HT-29 (cell line): ENCODE results near the gene AK5. TPM values are rescaled to one million over a fixed set of nuclear protein-coding genes. Genes with fewer than 3 reads are reported as not detected.

Experiments used
- DNase-seq: peaks from one replicate; pipeline ENCODE4 v3.0.0-alpha.2; 2015; ENCODE audit warnings: low spot score
- total RNA-seq: library from RNA; depleted of rRNA; stranded (reverse); fragments of >200 nt; shearing (Covaris generic); gene quantifications from 2 replicates; pipeline ENCODE4 v1.2.3, GENCODE V29; 2014; rRNA removed

Gene AK5
- total RNA-seq = not detected in 2 replicates

DNA sequence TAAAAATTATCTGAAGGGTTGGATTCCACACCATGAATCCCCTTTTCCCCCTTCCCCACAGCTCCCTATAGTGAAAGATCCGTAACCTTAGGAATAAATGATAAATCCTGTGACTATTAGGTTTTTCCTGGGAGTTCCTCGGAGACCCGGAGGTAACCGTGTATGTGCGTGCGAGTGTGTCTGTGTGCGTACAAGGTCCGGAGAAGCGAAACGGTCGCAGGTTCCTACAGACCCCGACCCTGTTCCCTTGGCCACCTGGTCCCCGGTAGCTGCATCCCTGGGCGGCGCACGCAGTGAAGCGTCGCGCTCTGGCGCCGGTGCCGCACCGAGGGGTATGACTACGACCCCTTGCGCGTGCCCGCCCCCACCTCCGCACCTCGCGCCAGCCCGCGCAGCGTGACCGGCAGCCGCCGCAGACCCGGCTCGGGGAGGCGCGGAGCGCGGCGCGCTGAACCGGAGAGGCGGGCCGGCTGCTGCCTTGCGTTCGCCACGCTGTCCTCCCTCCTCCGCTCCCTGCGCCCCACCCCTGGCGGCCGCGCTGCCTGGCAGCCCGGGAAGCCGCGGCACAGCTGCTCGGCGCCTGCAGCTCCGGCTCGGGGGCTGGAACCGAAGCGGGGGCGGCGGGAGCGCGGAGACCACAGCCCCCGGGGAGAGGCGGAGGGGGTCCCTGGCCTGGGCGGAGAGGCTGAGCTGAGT, at the start of gene AK5:
Gene AK5 (plus strand): TSS at position 529 of the 696 bp plus-strand sequence. CDS start 295 bp downstream, outside the sequence.
- no peak for DNase-seq

DNA sequence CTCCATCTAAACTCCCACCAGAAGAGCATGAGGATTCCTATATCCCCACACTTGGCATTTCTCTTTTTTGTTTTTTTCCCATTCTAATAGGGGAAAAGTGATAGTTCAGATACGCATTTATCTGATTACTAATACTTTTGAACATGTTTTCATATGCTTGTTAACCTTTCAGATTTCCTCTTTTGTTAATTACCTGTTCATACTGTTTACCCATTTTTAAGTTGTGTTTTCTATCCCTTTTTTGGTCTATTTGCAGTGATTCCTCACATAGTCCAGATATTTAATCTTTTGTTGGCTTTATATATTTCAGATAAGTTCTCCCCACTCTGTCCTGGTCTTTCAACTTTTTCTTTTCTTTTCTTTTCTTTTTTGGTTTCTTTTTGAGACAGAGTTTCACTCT, 49.0 kb upstream of the AK5 start:
- DNase-seq = no peak

DNA sequence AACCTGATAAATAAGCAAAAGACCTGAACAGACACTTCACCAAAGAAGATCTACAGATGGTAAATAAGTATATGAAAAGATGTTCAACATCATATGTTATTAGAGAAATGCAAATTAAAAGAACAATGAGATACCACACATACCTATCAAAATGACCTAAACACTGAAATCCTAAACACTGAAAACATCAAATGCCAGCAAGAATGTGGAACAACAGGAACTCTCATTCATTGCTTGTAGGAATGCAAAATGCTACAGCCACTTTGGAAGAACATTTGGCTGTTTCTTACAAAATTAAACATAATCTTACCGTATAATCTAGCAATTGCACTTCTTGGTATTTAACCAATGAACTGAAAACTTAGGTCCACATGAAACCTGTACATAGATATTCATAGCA, 47.7 kb upstream of the AK5 start:
- no peak for DNase-seq

DNA sequence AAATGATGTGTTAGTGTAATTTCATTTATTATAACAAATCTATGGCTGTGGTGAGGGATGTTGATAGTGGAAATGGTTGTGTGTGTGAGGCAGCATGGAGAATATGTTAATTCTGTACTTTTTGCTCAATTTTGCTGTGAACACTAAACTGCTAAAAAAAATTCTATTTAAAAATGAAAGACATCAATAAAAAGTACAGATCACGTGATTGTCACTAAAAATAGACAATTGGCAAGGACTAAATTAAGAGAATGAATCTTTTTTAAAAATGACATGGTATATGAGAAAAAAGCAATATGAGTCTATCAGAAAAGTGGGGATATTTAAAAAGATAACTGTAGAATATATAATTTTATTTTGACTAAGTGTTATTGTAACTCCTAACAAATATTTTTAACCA, 46.9 kb upstream of the AK5 start:
- DNase-seq = no peak

DNA sequence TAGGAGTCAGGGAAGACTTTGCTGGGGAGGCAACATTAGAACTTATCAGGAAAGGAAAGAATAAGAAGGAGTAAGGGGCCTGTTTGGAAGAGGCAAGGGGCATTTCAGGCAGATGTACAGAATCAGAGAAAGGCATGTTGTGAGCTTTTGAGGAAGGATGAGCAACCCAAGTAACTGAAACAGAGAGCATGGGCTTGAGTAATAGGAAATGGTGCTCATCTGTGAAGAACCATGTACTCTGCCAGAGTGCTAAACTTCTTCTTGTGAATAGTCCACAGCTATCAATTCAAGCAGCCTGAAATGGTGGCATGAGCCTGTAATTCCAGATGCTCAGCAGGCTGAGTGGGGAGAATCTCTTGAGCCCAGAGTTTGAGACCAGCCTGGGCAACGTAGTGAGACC, 43.4 kb upstream of the AK5 start:
- no peak for DNase-seq

DNA sequence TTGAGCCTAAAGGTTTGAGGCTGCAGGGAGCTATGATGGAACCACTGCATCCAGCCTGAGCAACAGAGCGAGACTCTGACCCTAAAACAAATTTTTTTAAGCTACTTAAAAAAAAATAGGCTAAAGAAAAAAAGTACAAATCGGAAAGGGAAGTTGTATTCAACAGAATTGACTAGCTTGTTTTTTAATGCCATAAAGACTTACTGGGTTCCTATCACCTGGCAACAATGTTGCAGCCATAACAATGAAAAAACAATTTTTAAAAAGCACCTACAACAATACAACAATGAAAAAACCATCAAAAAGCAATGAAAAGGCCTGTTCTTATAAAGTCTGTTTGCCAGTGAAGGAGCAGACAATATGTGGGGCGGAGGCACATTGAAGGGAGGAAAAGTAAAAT, 42.5 kb upstream of the AK5 start:
- no peak for DNase-seq

GRCh38 chr1:77245830-77246229, 36.0 kb upstream of the AK5 start:
- DNase-seq = no peak

DNA sequence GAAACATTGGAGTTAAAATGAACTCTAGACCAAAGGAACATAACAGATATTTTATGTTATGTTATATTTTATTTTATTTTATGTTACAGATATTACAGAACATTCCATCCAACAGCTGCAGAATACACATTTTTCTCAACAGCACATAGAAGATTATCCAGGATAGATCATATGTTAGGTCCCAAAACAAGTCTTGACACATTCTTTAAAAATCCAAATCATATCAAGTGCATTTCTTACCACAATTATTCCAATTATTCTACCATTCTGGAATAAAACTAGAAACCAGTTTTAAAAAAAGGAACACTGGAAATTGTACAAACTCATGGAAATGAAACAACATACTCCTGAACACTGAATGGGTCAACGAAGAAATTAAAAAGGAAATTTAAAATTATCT, 31.7 kb upstream of the AK5 start:
- DNase-seq = no peak

GRCh38 chr1:77253211-77253610, 28.6 kb upstream of the AK5 start:
- no peak for DNase-seq

DNA sequence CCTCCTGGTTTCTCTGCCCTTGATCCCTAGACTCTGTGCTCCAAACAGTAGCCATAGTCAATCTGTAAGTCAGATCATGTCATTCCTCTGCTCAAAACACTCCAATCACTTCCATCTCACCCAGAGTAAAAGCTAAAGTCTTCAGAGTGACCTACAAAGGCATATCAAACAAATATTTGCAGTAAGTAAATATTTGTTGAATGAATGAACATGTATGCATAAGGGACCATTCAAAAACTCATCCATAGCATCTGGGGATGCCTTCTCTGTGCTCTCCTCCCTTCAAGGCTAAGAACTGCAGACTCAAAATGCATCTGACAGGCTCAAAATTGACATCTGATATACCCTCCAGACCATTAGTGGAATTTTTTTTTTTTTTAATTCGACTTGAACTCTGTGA, 18.1 kb upstream of the AK5 start:
- no peak for DNase-seq

DNA sequence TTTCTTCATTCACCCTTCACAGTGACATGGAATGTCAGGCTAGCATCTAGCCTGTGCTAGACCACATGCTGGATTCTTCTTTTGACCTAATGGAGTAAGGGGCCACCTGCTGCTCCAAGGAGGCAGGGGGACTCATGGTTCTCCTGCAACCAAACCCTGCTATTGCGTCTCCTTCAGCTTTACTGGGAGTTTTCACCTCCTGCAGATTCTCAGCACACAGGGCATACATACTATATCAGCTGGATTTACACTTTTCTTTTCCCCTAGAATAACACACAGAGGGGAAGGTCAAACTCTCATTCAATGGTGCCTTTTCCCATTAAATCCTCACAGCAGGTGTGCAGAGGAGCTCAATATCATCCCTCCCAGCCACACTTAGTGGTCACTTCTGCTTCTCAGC, 16.6 kb upstream of the AK5 start:
- no peak for DNase-seq

DNA sequence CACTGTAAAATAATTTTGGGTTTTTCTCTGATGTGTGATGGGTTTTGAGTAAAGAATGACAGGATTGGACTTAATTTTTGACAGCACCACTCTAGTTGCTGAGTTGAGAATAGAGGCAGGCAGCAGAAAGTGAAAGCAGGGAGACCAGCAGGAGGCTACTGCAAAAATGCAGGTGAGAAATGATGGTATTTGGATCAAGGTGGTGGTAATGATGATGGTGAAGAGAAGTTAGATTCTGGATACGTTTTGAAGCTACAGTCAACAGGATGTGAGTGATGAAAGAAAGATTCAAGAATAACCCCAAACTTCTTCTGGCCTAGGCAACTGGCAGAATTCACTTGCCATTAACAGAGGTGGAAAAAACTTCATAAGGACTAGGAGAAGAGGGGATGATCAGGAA, 14.8 kb upstream of the AK5 start:
- DNase-seq = no peak

DNA sequence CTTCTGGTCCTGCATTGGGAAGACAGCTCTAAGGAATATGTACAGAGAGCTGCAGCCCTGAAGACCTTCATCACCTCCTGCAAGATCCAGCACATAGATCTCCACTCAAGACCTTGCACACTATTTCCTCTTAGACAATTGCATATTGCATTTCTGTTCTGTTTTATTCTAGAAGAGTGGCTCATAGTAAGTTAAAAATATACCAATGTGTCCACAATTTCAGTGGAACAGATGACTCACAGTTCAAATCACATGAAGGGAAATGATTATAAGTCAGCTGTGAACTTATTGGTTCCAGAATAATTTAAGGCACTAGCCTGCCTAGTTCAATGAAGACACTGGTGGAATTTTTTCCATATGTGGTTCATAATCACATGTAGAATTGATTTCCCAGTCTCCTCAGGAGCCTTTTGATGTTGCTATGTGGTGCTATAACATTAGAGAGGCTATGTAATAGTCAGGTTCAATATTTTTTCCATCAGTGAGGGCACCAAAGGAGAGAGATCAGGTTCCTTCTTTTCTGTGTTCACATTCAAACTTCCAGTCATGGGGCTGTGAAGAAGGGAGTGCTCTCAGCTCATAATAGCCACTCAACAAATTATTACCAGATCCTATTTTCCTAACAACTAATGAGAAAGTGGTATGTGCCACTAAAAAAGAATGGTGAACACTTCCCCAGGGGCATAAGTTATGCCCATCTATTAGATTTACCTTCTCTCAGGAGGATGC, 9.8 kb upstream of the AK5 start:
- no peak for DNase-seq

- no peak for DNase-seq
Observed at GRCh38 chr1:77273891-77274290, 7.9 kb upstream of the AK5 start.

DNA sequence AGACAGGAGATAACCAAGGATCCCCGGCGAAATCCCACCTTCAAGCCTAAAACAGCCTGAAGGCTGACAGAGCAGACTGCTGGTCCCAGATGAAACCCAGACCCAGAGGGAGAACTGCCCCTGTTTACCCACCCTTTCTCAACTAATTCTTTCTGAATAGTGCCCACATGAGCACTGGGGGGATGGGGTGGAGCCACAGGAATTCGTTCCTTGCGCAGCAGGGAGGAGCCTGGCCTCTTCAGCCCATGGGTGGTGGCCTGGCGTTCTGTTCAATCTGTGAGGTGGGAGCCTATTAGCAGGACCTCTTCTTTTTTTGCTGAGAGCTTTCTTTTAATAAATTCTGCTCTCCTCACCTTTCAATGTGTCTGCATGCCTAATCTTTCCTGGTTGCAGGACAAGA, 6.6 kb upstream of the AK5 start:
- DNase-seq = no peak

DNA sequence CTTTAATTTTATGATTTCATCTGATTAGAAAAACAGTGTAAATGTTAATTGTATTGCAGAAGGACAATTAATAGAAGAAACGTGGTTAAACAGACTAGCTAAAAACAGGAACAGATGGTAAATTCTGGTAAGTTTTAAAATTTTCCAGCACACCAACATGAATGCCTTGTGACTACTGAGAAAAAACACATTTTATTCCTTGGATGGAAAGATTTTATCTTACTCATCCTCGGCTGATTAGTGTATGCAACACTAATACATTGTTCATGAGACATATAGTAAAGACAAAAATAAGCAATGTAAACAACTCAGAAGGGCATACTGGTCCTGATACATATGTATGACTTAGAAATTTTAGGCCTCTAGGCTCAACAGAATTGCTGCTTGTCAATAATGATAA, 4.9 kb upstream of the AK5 start:
- DNase-seq = no peak

GRCh38 chr1:77279929-77280328, 1.9 kb upstream of the AK5 start:
- DNase-seq = no peak

DNA sequence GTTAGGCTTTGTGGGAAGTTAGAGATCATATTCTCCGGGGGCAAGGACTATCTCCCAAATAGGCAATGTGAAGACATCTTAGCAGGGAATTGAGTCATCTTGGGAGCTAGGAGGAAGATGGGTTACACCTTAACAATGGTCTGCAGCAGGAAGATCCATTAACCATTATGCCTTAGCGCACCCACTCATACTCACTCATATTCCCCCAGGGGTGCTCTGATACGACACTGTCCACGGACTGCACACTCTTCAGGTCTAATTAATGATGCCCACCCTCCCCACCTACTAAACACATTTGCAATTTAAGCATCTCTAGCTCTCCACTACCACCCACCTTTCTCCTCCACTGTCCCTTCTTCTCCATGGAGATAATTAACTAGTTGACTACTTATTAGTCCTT, 857 bp upstream of the AK5 start:
- DNase-seq = no peak

DNA sequence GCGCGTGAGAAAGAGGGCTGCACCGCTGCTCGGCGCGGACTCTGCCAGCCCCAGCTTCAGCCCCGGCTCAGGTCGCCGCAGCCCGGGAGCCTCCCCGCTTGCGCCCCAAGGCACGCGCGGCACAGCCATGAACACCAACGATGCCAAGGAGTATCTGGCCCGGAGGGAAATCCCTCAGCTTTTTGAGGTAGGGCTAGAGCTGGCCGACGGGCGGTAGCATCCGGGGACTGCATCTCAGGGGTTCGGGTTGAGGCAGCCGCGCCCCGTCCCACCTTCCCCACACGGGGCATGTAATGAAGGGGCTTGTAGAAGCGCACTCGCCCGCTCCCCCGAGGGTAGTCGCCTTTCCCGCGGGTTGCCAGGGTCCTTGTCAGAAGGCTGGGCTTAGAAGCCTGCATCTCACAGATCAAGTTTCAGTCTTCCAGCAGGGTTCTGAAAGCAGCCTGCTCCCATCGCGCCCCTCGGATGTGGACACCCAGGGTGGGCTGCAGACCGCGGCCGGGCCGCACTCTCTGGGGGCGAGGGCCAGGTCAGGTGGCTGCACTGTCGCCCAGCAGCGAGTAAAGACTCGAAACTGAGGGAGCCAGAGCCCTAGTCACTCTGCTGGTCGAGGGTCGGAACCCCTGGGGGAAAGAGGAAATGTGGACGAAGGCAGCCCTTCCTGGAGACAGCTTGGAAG, 507 bp downstream of the AK5 start:
- DNase-seq = no peak

DNA sequence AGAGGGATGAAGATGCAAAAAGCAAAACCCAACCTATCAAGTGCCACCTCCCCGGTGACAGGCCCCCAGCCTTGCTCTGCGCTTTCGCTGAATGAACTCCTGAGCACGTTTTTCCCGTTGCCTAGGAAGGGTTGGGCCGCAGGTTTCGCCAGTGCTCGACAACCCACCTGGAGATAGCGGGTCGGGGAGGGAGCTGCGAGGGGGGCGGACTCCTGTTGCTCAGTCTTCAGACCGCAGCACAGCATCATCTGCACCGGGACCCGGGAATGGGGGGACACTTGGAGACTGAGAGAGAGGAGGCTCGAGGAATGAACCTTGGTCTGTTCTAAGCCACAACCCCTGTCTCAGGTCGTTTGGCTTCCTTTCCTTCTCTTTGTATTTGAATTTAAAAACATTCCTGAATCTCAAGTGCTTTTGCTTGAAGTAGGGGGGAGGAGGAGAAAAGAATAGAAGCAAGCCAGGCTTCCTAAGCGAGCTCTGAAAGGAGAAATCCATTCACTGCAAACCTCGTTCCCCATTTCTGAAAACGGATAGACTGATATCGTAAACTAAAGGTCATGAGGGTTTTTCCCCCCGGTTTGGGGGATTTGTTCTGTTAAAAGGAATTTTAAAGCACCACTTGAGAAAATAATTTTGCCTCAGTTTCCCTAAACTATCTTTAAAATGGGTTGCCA, 1.2 kb downstream of the AK5 start:
- DNase-seq = no peak

GRCh38 chr1:77283701-77284425, 2.0 kb downstream of the AK5 start:
- no peak for DNase-seq

- no peak for DNase-seq
Observed at GRCh38 chr1:77287535-77287934, 5.7 kb downstream of the AK5 start.
